T1000 (cell line): ENCODE measurements around the gene BEST4.
A peak's percentile ranks its signal among the peaks of the same experiment; 100 is the strongest.
"Not testable (repeated sequence)": the region's sequence is repeated elsewhere in the genome, so short reads cannot be mapped to it uniquely, and the experiment has no call there.

Experiments used
- DNase-seq: peaks from one replicate; lab custom pipeline; 2025; ENCODE audit warnings: mixed read lengths; lab: John Stamatoyannopoulos, UW

BEST4 gene

GRCh38 chr1:44788120-44788860 lies at the start of gene BEST4:
TSS of gene BEST4 (minus strand) at chr1:44788170. CDS start at chr1:44787705, 465 bp downstream.
- no peak for DNase-seq

GRCh38 chr1:44835738-44836675 lies 48.0 kb upstream of the BEST4 start:
- DNase-seq = peak; percentile 55

- no peak for DNase-seq
Observed at GRCh38 chr1:44834328-44834727, 46.4 kb upstream of the BEST4 start.

GRCh38 chr1:44832056-44832705 lies 44.2 kb upstream of the BEST4 start:
- no peak for DNase-seq

- DNase-seq = no peak
Observed at GRCh38 chr1:44831516-44831915, 43.5 kb upstream of the BEST4 start.

GRCh38 chr1:44830900-44831304 lies 42.9 kb upstream of the BEST4 start:
- DNase-seq = no peak

GRCh38 chr1:44829506-44830384 lies 41.8 kb upstream of the BEST4 start:
- no peak for DNase-seq

- DNase-seq = no peak
Observed at GRCh38 chr1:44828841-44829440, 41.0 kb upstream of the BEST4 start.

GRCh38 chr1:44828003-44828651 lies 40.2 kb upstream of the BEST4 start:
- DNase-seq = no peak

GRCh38 chr1:44827197-44828002 lies 39.4 kb upstream of the BEST4 start:
- no peak for DNase-seq

GRCh38 chr1:44826375-44827196 lies 38.6 kb upstream of the BEST4 start:
- no peak for DNase-seq

GRCh38 chr1:44824392-44824791 lies 36.4 kb upstream of the BEST4 start:
- not testable (repeated sequence) for DNase-seq

- no peak for DNase-seq
Observed at GRCh38 chr1:44822981-44823451, 35.0 kb upstream of the BEST4 start.

GRCh38 chr1:44822131-44822701 lies 34.2 kb upstream of the BEST4 start:
- no peak for DNase-seq

GRCh38 chr1:44821240-44821715 lies 33.3 kb upstream of the BEST4 start:
- no peak for DNase-seq

- no peak for DNase-seq
Observed at GRCh38 chr1:44820328-44821239, 32.6 kb upstream of the BEST4 start.
